ENCODE data around the gene OXCT2. TPM values are rescaled to one million over a fixed set of nuclear protein-coding genes. Genes with fewer than 3 reads are reported as not detected.

Gene OXCT2
- total RNA-seq, 2 donors from 2014 or later: 0.77 to 1.2 TPM

DNA sequence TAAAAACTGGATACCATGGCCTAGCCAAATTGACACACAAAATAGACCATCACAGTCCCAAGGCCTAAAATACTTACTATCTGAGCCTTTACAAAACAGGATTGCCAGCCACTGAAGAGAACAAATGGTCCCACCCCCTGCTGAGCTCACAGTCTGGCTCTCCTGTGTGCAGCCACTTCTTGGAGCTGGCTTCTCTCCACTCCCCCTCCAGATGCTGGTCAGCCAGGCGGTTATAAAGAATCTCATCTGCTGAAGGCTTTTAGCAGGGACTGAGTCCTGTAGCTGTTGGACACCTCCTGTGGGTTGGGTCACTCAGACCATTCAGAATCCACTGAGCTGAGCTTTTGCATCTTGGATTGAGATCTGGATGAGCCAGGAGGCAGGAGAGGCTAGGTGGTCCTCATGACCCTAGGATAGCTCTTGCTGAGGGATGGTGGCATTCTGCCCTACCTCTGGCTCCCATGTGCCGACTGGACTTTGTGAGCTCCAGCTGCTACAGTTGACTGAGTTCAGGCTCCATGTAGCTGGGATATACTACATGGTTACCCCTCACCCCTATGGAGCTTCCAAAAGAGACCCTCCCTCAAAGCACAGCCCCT is 16.1 kb downstream of the OXCT2 start:
- peaks cover 5% of the 10 kb centered on the region for H3K36me3 ChIP-seq
- H3K9ac ChIP-seq (ENCODE audit: low read depth in 2 of 2, low read length in 2 of 2): no peak overlapping the region

DNA sequence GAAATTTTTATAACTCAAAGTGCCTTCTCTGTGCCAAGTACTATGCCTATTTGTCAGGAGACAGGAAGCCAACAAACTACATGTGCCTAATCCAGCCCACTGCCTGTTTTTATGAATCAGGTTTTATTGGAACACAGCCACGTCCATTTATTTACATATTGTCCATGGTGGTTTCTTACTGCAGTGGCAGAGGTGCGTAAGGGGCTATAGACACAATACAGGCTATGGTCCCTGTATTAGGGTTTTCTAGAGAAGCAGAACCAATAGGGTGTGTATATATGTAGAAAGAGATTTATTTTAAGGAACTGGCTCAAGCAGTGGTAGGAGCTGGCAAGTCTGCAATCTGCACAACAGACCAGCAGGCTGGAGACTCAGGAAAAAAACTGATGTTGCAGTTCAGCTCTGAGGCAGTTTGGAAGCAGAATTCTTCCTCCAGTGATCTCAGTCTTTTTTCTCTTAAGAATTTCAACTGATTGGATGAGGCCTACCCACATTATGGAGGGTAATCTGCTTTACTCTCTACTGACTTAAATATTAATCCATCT is 17.1 kb downstream of the OXCT2 start:
- Histone ChIP-seq H3K27ac (no peak overlapping the region), H3K9ac (ENCODE audit: low read depth in 2 of 2, low read length in 2 of 2) (no peak overlapping the region), H3K27me3 (no peaks in the 10 kb centered on the region), H3K9me3 (no peaks in the 10 kb centered on the region), H3K36me3 (peaks cover 8% of the 10 kb centered on the region), H3K4me3 (no peak overlapping the region), H3K4me1 (no peaks in the 10 kb centered on the region)
- no peak for DNase-seq
- TF ChIP-seq, protein P1, sequence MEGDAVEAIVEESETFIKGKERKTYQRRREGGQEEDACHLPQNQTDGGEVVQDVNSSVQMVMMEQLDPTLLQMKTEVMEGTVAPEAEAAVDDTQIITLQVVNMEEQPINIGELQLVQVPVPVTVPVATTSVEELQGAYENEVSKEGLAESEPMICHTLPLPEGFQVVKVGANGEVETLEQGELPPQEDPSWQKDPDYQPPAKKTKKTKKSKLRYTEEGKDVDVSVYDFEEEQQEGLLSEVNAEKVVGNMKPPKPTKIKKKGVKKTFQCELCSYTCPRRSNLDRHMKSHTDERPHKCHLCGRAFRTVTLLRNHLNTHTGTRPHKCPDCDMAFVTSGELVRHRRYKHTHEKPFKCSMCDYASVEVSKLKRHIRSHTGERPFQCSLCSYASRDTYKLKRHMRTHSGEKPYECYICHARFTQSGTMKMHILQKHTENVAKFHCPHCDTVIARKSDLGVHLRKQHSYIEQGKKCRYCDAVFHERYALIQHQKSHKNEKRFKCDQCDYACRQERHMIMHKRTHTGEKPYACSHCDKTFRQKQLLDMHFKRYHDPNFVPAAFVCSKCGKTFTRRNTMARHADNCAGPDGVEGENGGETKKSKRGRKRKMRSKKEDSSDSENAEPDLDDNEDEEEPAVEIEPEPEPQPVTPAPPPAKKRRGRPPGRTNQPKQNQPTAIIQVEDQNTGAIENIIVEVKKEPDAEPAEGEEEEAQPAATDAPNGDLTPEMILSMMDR (IDR thresholded peaks at IDR 0.05): no peak
- intact Hi-C loops (cut with DNase I): no loop called here

More for the DNA sequence above, 16.1 kb downstream of the OXCT2 start:
- Histone ChIP-seq H3K27me3 (no peaks in the 10 kb centered on the region), H3K27ac (no peak overlapping the region), H3K4me1 (no peaks in the 10 kb centered on the region), H3K4me3 (no peak overlapping the region), H3K9me3 (no peaks in the 10 kb centered on the region)
- intact Hi-C loops (cut with DNase I): no loop called here
- TF ChIP-seq, protein P1 (IDR thresholded peaks at IDR 0.05): no peak
- no peak for DNase-seq

DNA sequence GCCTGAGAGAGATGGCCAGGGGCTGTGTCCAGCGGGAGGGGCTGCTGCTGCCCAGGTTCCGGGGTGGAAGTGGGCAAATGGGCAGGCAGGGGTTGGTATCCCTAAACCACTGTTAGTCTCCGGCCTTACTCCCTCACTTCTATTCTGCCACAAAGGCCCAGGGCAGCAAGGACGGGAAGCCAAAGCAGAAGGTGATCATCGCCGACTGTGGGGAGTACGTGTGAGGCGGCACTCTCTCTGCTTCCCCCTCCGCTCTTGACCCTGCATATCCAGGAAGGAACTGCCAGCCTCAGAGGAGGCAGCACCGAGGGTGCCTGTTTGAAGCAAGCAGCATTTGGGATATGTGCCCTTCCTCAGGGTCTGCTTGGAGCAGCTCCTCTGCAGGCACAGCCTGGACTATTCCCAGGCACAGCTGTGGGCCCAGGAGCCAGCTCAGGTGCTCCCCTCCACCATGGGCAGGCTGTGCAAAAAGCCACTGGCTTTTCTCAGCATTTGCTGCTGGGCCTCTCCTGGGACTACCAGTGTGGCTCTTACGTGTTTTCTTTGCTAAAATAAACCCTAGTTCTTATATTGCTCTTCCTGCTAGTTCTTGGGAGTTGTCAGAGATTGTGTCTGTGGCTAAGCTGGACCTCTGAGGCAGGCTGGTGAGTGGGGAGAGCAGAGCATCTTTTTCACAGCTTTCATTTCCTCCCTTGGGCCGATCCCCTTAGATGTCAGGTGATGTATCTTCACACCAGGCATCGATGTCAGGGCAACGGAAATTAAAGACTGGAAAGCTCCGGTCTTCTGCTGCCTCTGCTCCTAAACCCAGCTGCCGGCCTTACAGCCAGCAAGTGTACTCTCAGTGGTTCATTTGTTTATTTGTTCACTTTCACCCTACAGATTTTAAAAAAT is 17.8 kb downstream of the OXCT2 start:
- Histone ChIP-seq H3K27me3 (no peaks in the 10 kb centered on the region), H3K36me3 (peaks cover 12% of the 10 kb centered on the region), H3K4me1 (no peaks in the 10 kb centered on the region), H3K9ac (ENCODE audit: low read depth in 2 of 2, low read length in 2 of 2) (no peak overlapping the region), H3K4me3 (no peak overlapping the region), H3K27ac (no peak overlapping the region), H3K9me3 (no peaks in the 10 kb centered on the region)
- TF ChIP-seq, protein P1 (IDR thresholded peaks at IDR 0.05): no peak
- DNase-seq: no peak
- intact Hi-C loops (cut with DNase I): no loop called here

DNA sequence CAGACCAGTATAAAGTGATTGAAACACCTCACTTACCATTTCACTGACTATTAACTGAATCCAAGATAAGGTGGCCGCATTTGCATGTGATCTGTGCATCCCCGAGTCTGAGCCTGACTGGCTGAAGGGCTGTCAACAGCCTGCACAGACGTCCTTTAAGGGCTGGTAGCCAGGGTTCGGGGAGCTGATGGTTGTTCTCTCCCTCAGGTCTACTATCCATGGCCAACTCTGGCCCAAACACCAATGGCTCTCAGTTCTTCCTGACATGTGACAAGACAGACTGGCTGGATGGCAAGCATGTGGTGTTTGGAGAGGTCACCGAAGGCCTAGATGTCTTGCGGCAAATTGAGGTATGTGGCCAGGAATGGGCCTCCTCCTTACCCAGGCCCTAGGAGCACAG is 18.4 kb downstream of the OXCT2 start:
- intact Hi-C loops (cut with DNase I): no loop called here
- Histone ChIP-seq H3K9ac (ENCODE audit: low read depth in 2 of 2, low read length in 2 of 2) (no peak overlapping the region), H3K27me3 (no peaks in the 10 kb centered on the region), H3K36me3 (peaks cover 17% of the 10 kb centered on the region), H3K9me3 (no peaks in the 10 kb centered on the region), H3K4me1 (no peaks in the 10 kb centered on the region), H3K27ac (no peak overlapping the region), H3K4me3 (no peak overlapping the region)
- TF ChIP-seq, protein P1 (IDR thresholded peaks at IDR 0.05): no peak
- DNase-seq: no peak

DNA sequence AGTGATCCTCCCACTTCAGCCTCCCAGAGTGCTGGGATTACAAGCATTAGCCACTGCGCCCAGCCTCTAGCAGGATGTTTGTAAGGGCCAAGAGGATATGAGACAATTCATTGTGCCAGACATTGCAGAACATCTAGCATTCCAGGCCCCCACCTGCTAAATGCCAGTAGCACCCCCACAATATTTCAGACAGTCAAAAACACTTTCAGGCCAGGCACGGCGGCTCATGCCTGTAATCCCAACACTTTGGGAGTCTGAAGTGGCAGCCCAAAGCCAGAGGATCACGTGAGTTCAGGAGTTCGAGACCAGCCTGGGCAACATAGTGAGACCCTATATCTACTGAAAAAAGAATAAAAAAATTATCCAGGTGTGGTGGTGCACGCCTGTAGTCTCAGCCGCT is 19.6 kb downstream of the OXCT2 start:
- peaks cover 19% of the 10 kb centered on the region for H3K36me3 ChIP-seq

More for the DNA sequence above, 19.6 kb downstream of the OXCT2 start:
- Histone ChIP-seq H3K9ac (ENCODE audit: low read depth in 2 of 2, low read length in 2 of 2) (no peak overlapping the region), H3K27ac (no peak overlapping the region), H3K4me3 (no peak overlapping the region), H3K4me1 (no peaks in the 10 kb centered on the region), H3K9me3 (no peaks in the 10 kb centered on the region), H3K27me3 (no peaks in the 10 kb centered on the region)
- intact Hi-C loops (cut with DNase I): no loop called here
- TF ChIP-seq, protein P1 (IDR thresholded peaks at IDR 0.05): no peak
- no peak for DNase-seq

Measured in colonic mucosa (tissue), 4 donors.